ES-I3 (cell line): Measurements from ENCODE around the gene AFF3.

Experiments
- H3K36me3 ChIP-seq: 2 replicates; pipeline ENCODE4 v1.6.1; 2013; ENCODE audit warnings: mild to moderate bottlenecking, low read length, control low read depth, moderate library complexity; ENCODE audit not compliant: insufficient read depth
- H3K4me1 ChIP-seq: 2 replicates; pipeline ENCODE4 v1.6.1; 2013; ENCODE audit warnings: mild to moderate bottlenecking, control low read depth, low read length; ENCODE audit not compliant: insufficient read depth
- H3K9ac ChIP-seq: 2 replicates; pipeline ENCODE4 v1.6.1; 2013; ENCODE audit warnings: low read depth, mild to moderate bottlenecking, low read length, moderate library complexity
- H3K9me3 ChIP-seq: 2 replicates; pipeline ENCODE4 v1.6.1; 2013; ENCODE audit warnings: mild to moderate bottlenecking, low read length, moderate library complexity; ENCODE audit not compliant: control insufficient read depth, insufficient read depth

The AFF3 gene

GRCh38 chr2:99711144-99711543 lies 431.2 kb downstream of the AFF3 start:
- H3K36me3 ChIP-seq, result no peaks in the 10 kb centered on the region
- H3K4me1 ChIP-seq, result peaks cover 36% of the 10 kb centered on the region
- H3K9ac ChIP-seq, result no peak overlapping the region
- no peaks in the 10 kb centered on the region for H3K9me3 ChIP-seq

- Histone ChIP-seq H3K9ac (no peak overlapping the region), H3K4me1 (peaks cover 36% of the 10 kb centered on the region), H3K9me3 (no peaks in the 10 kb centered on the region), H3K36me3 (no peaks in the 10 kb centered on the region)
Observed at GRCh38 chr2:99710721-99711120, 431.7 kb downstream of the AFF3 start.

- Histone ChIP-seq H3K36me3 (no peaks in the 10 kb centered on the region), H3K9me3 (no peaks in the 10 kb centered on the region), H3K9ac (no peak overlapping the region), H3K4me1 (peaks cover 36% of the 10 kb centered on the region)
Observed at GRCh38 chr2:99709229-99709628, 433.2 kb downstream of the AFF3 start.

GRCh38 chr2:99708231-99708630 lies 434.2 kb downstream of the AFF3 start:
- H3K9ac ChIP-seq, result no peak overlapping the region
- peaks cover 36% of the 10 kb centered on the region for H3K4me1 ChIP-seq
- H3K36me3 ChIP-seq, result no peaks in the 10 kb centered on the region
- no peaks in the 10 kb centered on the region for H3K9me3 ChIP-seq

- Histone ChIP-seq H3K36me3 (no peaks in the 10 kb centered on the region), H3K9me3 (no peaks in the 10 kb centered on the region), H3K4me1 (peaks cover 36% of the 10 kb centered on the region), H3K9ac (no peak overlapping the region)
Observed at GRCh38 chr2:99707592-99707991, 434.8 kb downstream of the AFF3 start.

- no peak overlapping the region for H3K9ac ChIP-seq
- H3K36me3 ChIP-seq, result no peaks in the 10 kb centered on the region
- peaks cover 36% of the 10 kb centered on the region for H3K4me1 ChIP-seq
- H3K9me3 ChIP-seq, result no peaks in the 10 kb centered on the region
Observed at GRCh38 chr2:99706735-99707134, 435.7 kb downstream of the AFF3 start.

- Histone ChIP-seq H3K9ac (no peak overlapping the region), H3K9me3 (no peaks in the 10 kb centered on the region), H3K4me1 (peaks cover 4% of the 10 kb centered on the region; the same call in 1 of the 2 replicates), H3K36me3 (no peaks in the 10 kb centered on the region)
Observed at GRCh38 chr2:99701503-99701902, 440.9 kb downstream of the AFF3 start.

- Histone ChIP-seq H3K9me3 (no peaks in the 10 kb centered on the region), H3K4me1 (no peaks in the 10 kb centered on the region), H3K36me3 (no peaks in the 10 kb centered on the region), H3K9ac (no peak overlapping the region)
Observed at GRCh38 chr2:99700482-99701398, 441.6 kb downstream of the AFF3 start.

GRCh38 chr2:99698896-99699295 lies 443.5 kb downstream of the AFF3 start:
- Histone ChIP-seq H3K4me1 (no peaks in the 10 kb centered on the region), H3K9me3 (no peaks in the 10 kb centered on the region), H3K9ac (no peak overlapping the region), H3K36me3 (no peaks in the 10 kb centered on the region)

- H3K36me3 ChIP-seq, result no peaks in the 10 kb centered on the region
- H3K9ac ChIP-seq, result no peak overlapping the region
- no peaks in the 10 kb centered on the region for H3K4me1 ChIP-seq
- H3K9me3 ChIP-seq, result no peaks in the 10 kb centered on the region
Observed at GRCh38 chr2:99697811-99698568, 444.4 kb downstream of the AFF3 start.

GRCh38 chr2:99695944-99696253 lies 446.5 kb downstream of the AFF3 start:
- Histone ChIP-seq H3K36me3 (no peaks in the 10 kb centered on the region), H3K9ac (no peak overlapping the region), H3K9me3 (no peaks in the 10 kb centered on the region), H3K4me1 (no peaks in the 10 kb centered on the region)

GRCh38 chr2:99695130-99695943 lies 447.1 kb downstream of the AFF3 start:
- Histone ChIP-seq H3K36me3 (no peaks in the 10 kb centered on the region), H3K9me3 (no peaks in the 10 kb centered on the region), H3K4me1 (no peaks in the 10 kb centered on the region), H3K9ac (no peak overlapping the region)

GRCh38 chr2:99694331-99694730 lies 448.1 kb downstream of the AFF3 start:
- Histone ChIP-seq H3K4me1 (no peaks in the 10 kb centered on the region), H3K9ac (no peak overlapping the region), H3K36me3 (no peaks in the 10 kb centered on the region), H3K9me3 (no peaks in the 10 kb centered on the region)

GRCh38 chr2:99692785-99693184 lies 449.6 kb downstream of the AFF3 start:
- Histone ChIP-seq H3K9ac (no peak overlapping the region), H3K4me1 (no peaks in the 10 kb centered on the region), H3K36me3 (no peaks in the 10 kb centered on the region), H3K9me3 (no peaks in the 10 kb centered on the region)
